K562 (cell line): ENCODE data around the gene HNF1B. TPM values are rescaled to one million over a fixed set of nuclear protein-coding genes. Genes with fewer than 3 reads are reported as not detected.

Experiments
- ATAC-seq: fragments of 200-7000 bp; cut with Tn5 transposase; 3 replicates; pipeline ENCODE4 v1.9.1; 2020; ENCODE audit warnings: moderate library complexity
- BruUV-seq: library from RNA; stranded (reverse); fragments of 400-500 nt; replicated peaks from 2 replicates; lab custom pipeline; 2021; lab: Mats Ljungman, UMichigan
- CTCF ChIA-PET: fragments of 300-600 bp; formaldehyde crosslinking; extraction: SDS; loops from one replicate; lab custom pipeline; 2021; ENCODE audit warnings: low intra/inter-chr PET ratio; lab: Yijun Ruan, JAX
- POLR2A ChIA-PET: fragments of 300-600, 350-650 bp; sonication (Branson Sonifier 250); formaldehyde crosslinking; extraction: SDS; loops from one replicate; lab custom pipeline; 2021; ENCODE audit warnings: antibody characterized with exemption, inconsistent platforms; lab: Yijun Ruan, JAX
- DNase-seq, 4 experiments: peaks; one replicate each; pipeline versions ENCODE4 v3.0.0 to v3.0.0-alpha.2; 2011 to 2018; ENCODE audit warnings: low spot score in 3 of 4, mixed read lengths in 3 of 4; ENCODE audit errors: extremely low read depth in 1 of 4
- FAIRE-seq: peaks from 2 replicates; lab custom pipeline; 2011; peaks lifted over from hg19 to GRCh38; lab: Jason Lieb, UNC
- H2AFZ ChIP-seq: 2 replicates; pipeline ENCODE4 v1.6.0; 2011; ENCODE audit warnings: low read depth, low read length, control low read depth, inconsistent platforms
- H3K27ac ChIP-seq: fragments of 200-600 bp; 3 replicates; pipeline ENCODE4 v1.8.0; 2011; ENCODE audit warnings: low read depth, mild to moderate bottlenecking, control low read depth, inconsistent platforms, low read length, moderate library complexity, mixed read lengths; ENCODE audit errors: extremely low read depth
- H3K27me3 ChIP-seq, 2 experiments: fragments of 300-600 bp in 1 of 2; 2 replicates in 1 of 2; 3 replicates in 1 of 2; pipeline versions ENCODE4 v1.6.0 to v1.8.0; 2011; ENCODE audit warnings: inconsistent platforms in 2 of 2, low read length in 2 of 2, mild to moderate bottlenecking in 1 of 2, mixed read lengths in 1 of 2, moderate library complexity in 1 of 2; ENCODE audit not compliant: control insufficient read depth in 2 of 2, insufficient read depth in 2 of 2
- H3K36me3 ChIP-seq: fragments of 300-600 bp; 3 replicates; pipeline ENCODE4 v1.8.0; 2011; ENCODE audit warnings: mild to moderate bottlenecking, low read length, inconsistent platforms; ENCODE audit not compliant: control insufficient read depth, insufficient read depth
- H3K4me1 ChIP-seq, 2 experiments: fragments of 200-600 bp in 1 of 2; replicated peaks in 1 of 2; 2 replicates in 1 of 2; 3 replicates in 1 of 2; pipeline versions ENCODE4 v1.5.1 to v1.8.0; 2011; ENCODE audit warnings: inconsistent platforms in 2 of 2, low read length in 2 of 2, mild to moderate bottlenecking in 1 of 2, mixed read lengths in 1 of 2, moderate library complexity in 1 of 2; ENCODE audit not compliant: control insufficient read depth in 2 of 2, insufficient read depth in 2 of 2
- H3K4me2 ChIP-seq: 2 replicates; pipeline ENCODE4 v1.6.1; 2011; ENCODE audit warnings: low read length, control low read depth, inconsistent platforms, mixed read lengths; ENCODE audit not compliant: insufficient read depth
- H3K4me3 ChIP-seq: fragments of 200-600 bp; sonication (generic), shearing (Covaris generic); 2 replicates; pipeline ENCODE4 v1.5.1; 2016; ENCODE audit warnings: control low read depth, inconsistent platforms
- H3K79me2 ChIP-seq: fragments of 200-600 bp; 3 replicates; pipeline ENCODE4 v1.8.0; 2011; ENCODE audit warnings: low read length, inconsistent platforms; ENCODE audit not compliant: control insufficient read depth, insufficient read depth
- H3K9ac ChIP-seq, 2 experiments: 2 replicates each; pipeline versions ENCODE4 v1.6.0 to v1.6.1; 2011; ENCODE audit warnings: low read depth in 2 of 2, low read length in 2 of 2, control low read depth in 1 of 2, inconsistent platforms in 1 of 2, mild to moderate bottlenecking in 1 of 2, mixed read lengths in 1 of 2; ENCODE audit not compliant: insufficient read depth in 1 of 2
- H3K9me1 ChIP-seq: one replicate; pipeline ENCODE4 v1.6.0; 2011; ENCODE audit warnings: inconsistent platforms, mild to moderate bottlenecking, low read length, moderate library complexity; ENCODE audit not compliant: control insufficient read depth, insufficient read depth
- H3K9me3 ChIP-seq: replicated peaks from 2 replicates; pipeline ENCODE4 v1.5.1; 2011; ENCODE audit warnings: low read depth, low read length, inconsistent platforms; ENCODE audit not compliant: control insufficient read depth, insufficient read depth
- H4K20me1 ChIP-seq: replicated peaks from 2 replicates; pipeline ENCODE4 v1.6.1; 2011; ENCODE audit warnings: low read length, inconsistent platforms, mixed read lengths; ENCODE audit not compliant: control insufficient read depth, insufficient read depth
- C11orf30 ChIP-seq: fragments of 450-650 bp; IDR thresholded peaks from 2 replicates; pipeline ENCODE4 v1.6.1; 2016; ENCODE audit warnings: low read depth, mild to moderate bottlenecking
- KDM2B ChIP-seq: fragments of 250-450 bp; sonication (Bioruptor Pico); IDR thresholded peaks from 2 replicates; pipeline ENCODE4 v1.8.0; 2021; ENCODE audit warnings: mild to moderate bottlenecking, moderate library complexity
- MYC ChIP-seq, 2 experiments: fragments of 250-450 bp in 1 of 2; sonication (Bioruptor Pico) in 1 of 2; IDR thresholded peaks; 2 replicates each; pipeline versions ENCODE4 v1.5.1 to v1.6.1; 2012 to 2021; ENCODE audit warnings: low read depth in 2 of 2, borderline replicate concordance in 1 of 2, improper control_type of control experiment in 1 of 2, low read length in 1 of 2, mild to moderate bottlenecking in 1 of 2, moderate library complexity in 1 of 2
- NCOA1 ChIP-seq: fragments of 450-650 bp; IDR thresholded peaks from 2 replicates; pipeline ENCODE4 v1.6.1; 2016; ENCODE audit warnings: low read depth
- NR1H2 ChIP-seq: sonication (generic); formaldehyde crosslinking; IDR thresholded peaks from 2 replicates; pipeline ENCODE4 v1.4.0; 2020; ENCODE audit warnings: mild to moderate bottlenecking, missing genetic modification reagents
- RBM34 ChIP-seq: fragments of 200-400 bp; formaldehyde crosslinking; IDR thresholded peaks from 2 replicates; pipeline ENCODE4 v1.6.1; 2018; ENCODE audit warnings: low read length, borderline replicate concordance; ENCODE audit not compliant: insufficient read depth
- TEAD4 ChIP-seq, 2 experiments: sonication (generic) in 1 of 2; formaldehyde crosslinking in 1 of 2; IDR thresholded peaks; 2 replicates each; pipeline versions ENCODE4 v1.6.1 to v1.8.0; 2012 to 2022; ENCODE audit warnings: borderline replicate concordance in 1 of 2, inconsistent platforms in 1 of 2, low read length in 1 of 2, mild to moderate bottlenecking in 1 of 2, missing genetic modification reagents in 1 of 2
- ZKSCAN3 ChIP-seq: fragments of 250-450 bp; sonication (Bioruptor Pico); IDR thresholded peaks from 2 replicates; pipeline ENCODE4 v1.4.0; 2020
- ZNF253 ChIP-seq: fragments of 250-450 bp; sonication (Bioruptor Pico); conservative IDR thresholded peaks from 2 replicates; pipeline ENCODE4 v1.6.1; 2021; ENCODE audit warnings: mild to moderate bottlenecking
- ZNF431 ChIP-seq: sonication (generic); formaldehyde crosslinking; IDR thresholded peaks from 2 replicates; pipeline ENCODE4 v1.8.0; 2022; ENCODE audit warnings: mild to moderate bottlenecking, missing genetic modification reagents
- ZNF785 ChIP-seq: fragments of 250-450 bp; sonication (Bioruptor Pico); IDR thresholded peaks from 2 replicates; pipeline ENCODE4 v1.4.0; 2020; ENCODE audit warnings: mild to moderate bottlenecking
- WGBS: fragments of 100-300 bp; shearing (Covaris generic); methylation state at CpG from one replicate; pipeline ENCODE4 v1.1.6; 2016; ENCODE audit warnings: low coverage, mixed read lengths; ENCODE audit not compliant: insufficient coverage; ENCODE audit errors: missing lambda C conversion rate; 5-methylcytosine and 5-hydroxymethylcytosine counted together
- in situ Hi-C: fragments of 300-500 bp; cut with MboI; formaldehyde crosslinking; loops from 4 replicates; pipeline ENCODE4 v1.15.0; 2018; ENCODE audit warnings: inconsistent platforms, mixed read lengths
- intact Hi-C: fragments of 100-400 bp; cut with micrococcal nuclease; formaldehyde crosslinking; loops from 2 replicates; pipeline ENCODE4 v1.14.2; 2022
- polyA plus RNA-seq, 8 experiments: library from polyadenylated mRNA; depleted of rRNA in 4 of 8; stranded (reverse) in 5 of 8; unstranded in 3 of 8; fragments of >200 nt; fragmentation: Nextera tagmentation in 2 of 8; fragmentation: Illumina TruSeq in 1 of 8; extraction: Ambion mirVana in 2 of 8; extraction: Trizol in 1 of 8; gene quantifications; 2 replicates each; pipeline versions ENCODE4 v1.2.1 to v1.2.3, GENCODE V29; 2011 to 2014; ENCODE audit warnings: inconsistent platforms in 1 of 8, missing spikeins in 1 of 8
- total RNA-seq, 7 experiments: library from RNA; depleted of rRNA in 6 of 7; stranded (reverse); fragments of >200 nt in 6 of 7; fragmentation: Illumina TruSeq in 2 of 7; extraction: Trizol in 2 of 7; gene quantifications; 2 replicates each; pipeline versions ENCODE4 v1.2.1 to v1.2.3, GENCODE V29; 2011 to 2021; ENCODE audit warnings: low replicate concordance in 1 of 7
- TF ChIP-seq, protein P1 (sequence below): sonication (generic); formaldehyde crosslinking; IDR thresholded peaks from 2 replicates; pipeline ENCODE4 v1.8.0; 2023; ENCODE audit warnings: mild to moderate bottlenecking, missing genetic modification reagents
- TF ChIP-seq, protein P2 (sequence below): fragments of 250-450 bp; sonication (Bioruptor Pico); IDR thresholded peaks from 2 replicates; pipeline ENCODE4 v1.9.0; 2021; ENCODE audit warnings: mild to moderate bottlenecking

HNF1B gene
- total and polyA plus RNA-seq, 9 of the 15 experiments (the other 6 are each of a cell fraction or from before 2014, with no cell fraction given) = not detected

DNA sequence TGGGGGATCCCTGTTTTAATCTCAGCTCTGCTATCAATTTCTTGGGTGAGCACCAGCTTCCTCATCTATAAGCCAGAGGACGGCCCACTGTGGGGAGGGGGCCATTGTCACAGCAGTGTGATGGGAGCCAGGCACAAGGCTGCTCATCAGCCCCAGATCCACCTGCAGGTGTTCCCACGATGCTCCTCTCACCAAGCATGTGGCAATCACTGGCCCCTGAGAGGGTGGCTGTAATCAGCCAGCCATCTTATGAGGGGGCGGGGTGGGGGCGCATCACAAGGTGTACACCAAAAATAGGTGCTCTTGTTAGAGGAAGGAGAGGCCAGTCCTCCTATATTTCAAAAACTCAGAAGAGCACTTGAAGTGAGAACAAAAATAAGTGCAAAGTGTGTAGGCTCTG lies 31.2 kb downstream of the HNF1B start:
- DNase-seq = no peak
- Histone ChIP-seq H3K9ac (no peak overlapping the region), H3K4me1 (no peaks in the 10 kb centered on the region), H3K36me3 (no peaks in the 10 kb centered on the region), H3K9me1 (no peaks in the 10 kb centered on the region), H3K79me2 (no peaks in the 10 kb centered on the region), H3K9me3 (no peaks in the 10 kb centered on the region), H4K20me1 (no peaks in the 10 kb centered on the region), H3K27me3 (peaks cover 18 to 46% of the 10 kb centered on the region in 2 experiments; a peak in 4 of 5 replicates), H3K4me2 (no peak overlapping the region), H3K27ac (no peak overlapping the region), H3K4me3 (no peak overlapping the region), H2AFZ (no peak overlapping the region)
- intact Hi-C loops = no loop called here
- no TSS peak for BruUV-seq
- no peak for FAIRE-seq
- ChIA-PET CTCF (no interaction called here), POLR2A (interaction anchor here (0.6 kb wide), 2 partner anchors 14 to 19 kb away, joined by 3 read pairs; no protein-coding TSS in a partner anchor)
- in situ Hi-C loops = no loop called here
- WGBS = 0% methylated on average over 4 of the region's 4 CpGs
- no peak for ATAC-seq
- no peak for TF ChIP-seq ZNF431 (CRISPR knock-in tag)
- TF ChIP-seq KDM2B (CRISPR knock-in tag) = no peak
- no peak for TF ChIP-seq ZNF253 (CRISPR knock-in tag)
- TF ChIP-seq MYC (IDR thresholded peaks at IDR 0.05; ENCODE audit: low read depth, low read length) = no peak
- no peak for TF ChIP-seq MYC (CRISPR knock-in tag; IDR thresholded peaks at IDR 0.05; ENCODE audit: borderline replicate concordance, low read depth)
- no peak for TF ChIP-seq ZKSCAN3
- TF ChIP-seq NR1H2 (CRISPR knock-in tag) = no peak

DNA sequence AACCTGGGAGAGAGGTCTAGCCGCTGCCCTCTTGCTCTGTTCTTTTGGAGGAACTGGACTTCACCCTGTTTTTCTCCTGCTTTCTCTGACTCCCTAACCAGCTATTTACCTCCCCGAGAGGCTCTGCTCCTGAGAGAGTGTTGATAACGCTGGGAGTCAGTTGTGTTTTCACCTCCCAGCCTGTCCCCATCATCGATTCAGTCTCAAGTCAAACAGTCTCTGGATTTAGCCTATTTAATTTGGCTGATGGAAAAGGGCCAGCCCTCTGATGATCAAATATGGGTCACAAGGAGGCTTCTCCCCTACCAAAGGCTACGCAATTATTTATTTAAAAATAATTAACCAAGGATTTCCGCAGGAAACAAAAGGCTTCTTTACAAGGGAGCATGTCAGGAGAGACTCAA lies 31.8 kb downstream of the HNF1B start:
- Histone ChIP-seq H3K9ac (no peak overlapping the region), H3K4me3 (no peak overlapping the region), H2AFZ (no peak overlapping the region), H3K9me3 (no peaks in the 10 kb centered on the region), H3K4me1 (no peaks in the 10 kb centered on the region), H3K27me3 (peaks cover 18 to 47% of the 10 kb centered on the region in 2 experiments; a peak in 3 of 5 replicates), H3K36me3 (no peaks in the 10 kb centered on the region), H3K4me2 (no peak overlapping the region), H4K20me1 (no peaks in the 10 kb centered on the region), H3K79me2 (no peaks in the 10 kb centered on the region), H3K27ac (no peak overlapping the region), H3K9me1 (no peaks in the 10 kb centered on the region)
- intact Hi-C loops = no loop called here
- POLR2A ChIA-PET = interaction anchor here (1.3 kb wide), 1 partner anchor 25 kb away, joined by 3 read pairs; no protein-coding TSS in a partner anchor
- no TSS peak for BruUV-seq
- CTCF ChIA-PET = no interaction called here
- FAIRE-seq (no peak), DNase-seq (no peak), ATAC-seq (no peak)
- 0% methylated on average over 6 of the region's 6 CpGs for WGBS
- in situ Hi-C loops = no loop called here
- TF ChIP-seq, protein P1, sequence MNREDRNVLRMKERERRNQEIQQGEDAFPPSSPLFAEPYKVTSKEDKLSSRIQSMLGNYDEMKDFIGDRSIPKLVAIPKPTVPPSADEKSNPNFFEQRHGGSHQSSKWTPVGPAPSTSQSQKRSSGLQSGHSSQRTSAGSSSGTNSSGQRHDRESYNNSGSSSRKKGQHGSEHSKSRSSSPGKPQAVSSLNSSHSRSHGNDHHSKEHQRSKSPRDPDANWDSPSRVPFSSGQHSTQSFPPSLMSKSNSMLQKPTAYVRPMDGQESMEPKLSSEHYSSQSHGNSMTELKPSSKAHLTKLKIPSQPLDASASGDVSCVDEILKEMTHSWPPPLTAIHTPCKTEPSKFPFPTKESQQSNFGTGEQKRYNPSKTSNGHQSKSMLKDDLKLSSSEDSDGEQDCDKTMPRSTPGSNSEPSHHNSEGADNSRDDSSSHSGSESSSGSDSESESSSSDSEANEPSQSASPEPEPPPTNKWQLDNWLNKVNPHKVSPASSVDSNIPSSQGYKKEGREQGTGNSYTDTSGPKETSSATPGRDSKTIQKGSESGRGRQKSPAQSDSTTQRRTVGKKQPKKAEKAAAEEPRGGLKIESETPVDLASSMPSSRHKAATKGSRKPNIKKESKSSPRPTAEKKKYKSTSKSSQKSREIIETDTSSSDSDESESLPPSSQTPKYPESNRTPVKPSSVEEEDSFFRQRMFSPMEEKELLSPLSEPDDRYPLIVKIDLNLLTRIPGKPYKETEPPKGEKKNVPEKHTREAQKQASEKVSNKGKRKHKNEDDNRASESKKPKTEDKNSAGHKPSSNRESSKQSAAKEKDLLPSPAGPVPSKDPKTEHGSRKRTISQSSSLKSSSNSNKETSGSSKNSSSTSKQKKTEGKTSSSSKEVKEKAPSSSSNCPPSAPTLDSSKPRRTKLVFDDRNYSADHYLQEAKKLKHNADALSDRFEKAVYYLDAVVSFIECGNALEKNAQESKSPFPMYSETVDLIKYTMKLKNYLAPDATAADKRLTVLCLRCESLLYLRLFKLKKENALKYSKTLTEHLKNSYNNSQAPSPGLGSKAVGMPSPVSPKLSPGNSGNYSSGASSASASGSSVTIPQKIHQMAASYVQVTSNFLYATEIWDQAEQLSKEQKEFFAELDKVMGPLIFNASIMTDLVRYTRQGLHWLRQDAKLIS = no peak
- TF ChIP-seq, protein P2, sequence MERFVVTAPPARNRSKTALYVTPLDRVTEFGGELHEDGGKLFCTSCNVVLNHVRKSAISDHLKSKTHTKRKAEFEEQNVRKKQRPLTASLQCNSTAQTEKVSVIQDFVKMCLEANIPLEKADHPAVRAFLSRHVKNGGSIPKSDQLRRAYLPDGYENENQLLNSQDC = no peak
- TF ChIP-seq C11orf30 (no peak), TEAD4 (IDR thresholded peaks at IDR 0.05; ENCODE audit: low read length) (no peak), TEAD4 (CRISPR knock-in tag; IDR thresholded peaks at IDR 0.05; ENCODE audit: borderline replicate concordance) (no peak), RBM34 (no peak), ZNF785 (CRISPR knock-in tag) (no peak), NCOA1 (no peak)
